PFSK-1 (cell line): ENCODE data around the gene ALOX12.
A peak's percentile ranks its signal among the peaks of the same experiment; 100 is the strongest.

Experiments
- FOXP2 ChIP-seq: optimal IDR thresholded peaks from 2 replicates; pipeline ENCODE3; 2011; ENCODE audit warnings: borderline replicate concordance, control low read depth, inconsistent platforms; ENCODE audit not compliant: insufficient read depth; ENCODE audit errors: extremely low read length, extremely low read depth
- POLR2AphosphoS5 ChIP-seq: IDR thresholded peaks from 2 replicates; pipeline ENCODE4 v1.6.1; 2012; ENCODE audit warnings: low read depth, mild to moderate bottlenecking, control low read depth, low read length, moderate library complexity
- SIN3A ChIP-seq: IDR thresholded peaks from 2 replicates; pipeline ENCODE4 v1.6.1; 2012; ENCODE audit warnings: mild to moderate bottlenecking, low read length, moderate library complexity, borderline replicate concordance; ENCODE audit not compliant: insufficient read depth
- TAF1 ChIP-seq: IDR thresholded peaks from 2 replicates; pipeline ENCODE4 v1.6.1; 2012; ENCODE audit warnings: low read length, control low read depth, borderline replicate concordance; ENCODE audit not compliant: insufficient read depth
- TF ChIP-seq, protein P1 (sequence below), 2 experiments: IDR thresholded peaks; 2 replicates each; pipeline versions ENCODE4 v1.6.1 to v1.8.0; 2011 to 2012; ENCODE audit warnings: low read depth in 2 of 2, low read length in 2 of 2, control low read depth in 1 of 2, inconsistent platforms in 1 of 2, mild to moderate bottlenecking in 1 of 2, moderate library complexity in 1 of 2; ENCODE audit not compliant: insufficient read depth in 1 of 2

Gene ALOX12

DNA sequence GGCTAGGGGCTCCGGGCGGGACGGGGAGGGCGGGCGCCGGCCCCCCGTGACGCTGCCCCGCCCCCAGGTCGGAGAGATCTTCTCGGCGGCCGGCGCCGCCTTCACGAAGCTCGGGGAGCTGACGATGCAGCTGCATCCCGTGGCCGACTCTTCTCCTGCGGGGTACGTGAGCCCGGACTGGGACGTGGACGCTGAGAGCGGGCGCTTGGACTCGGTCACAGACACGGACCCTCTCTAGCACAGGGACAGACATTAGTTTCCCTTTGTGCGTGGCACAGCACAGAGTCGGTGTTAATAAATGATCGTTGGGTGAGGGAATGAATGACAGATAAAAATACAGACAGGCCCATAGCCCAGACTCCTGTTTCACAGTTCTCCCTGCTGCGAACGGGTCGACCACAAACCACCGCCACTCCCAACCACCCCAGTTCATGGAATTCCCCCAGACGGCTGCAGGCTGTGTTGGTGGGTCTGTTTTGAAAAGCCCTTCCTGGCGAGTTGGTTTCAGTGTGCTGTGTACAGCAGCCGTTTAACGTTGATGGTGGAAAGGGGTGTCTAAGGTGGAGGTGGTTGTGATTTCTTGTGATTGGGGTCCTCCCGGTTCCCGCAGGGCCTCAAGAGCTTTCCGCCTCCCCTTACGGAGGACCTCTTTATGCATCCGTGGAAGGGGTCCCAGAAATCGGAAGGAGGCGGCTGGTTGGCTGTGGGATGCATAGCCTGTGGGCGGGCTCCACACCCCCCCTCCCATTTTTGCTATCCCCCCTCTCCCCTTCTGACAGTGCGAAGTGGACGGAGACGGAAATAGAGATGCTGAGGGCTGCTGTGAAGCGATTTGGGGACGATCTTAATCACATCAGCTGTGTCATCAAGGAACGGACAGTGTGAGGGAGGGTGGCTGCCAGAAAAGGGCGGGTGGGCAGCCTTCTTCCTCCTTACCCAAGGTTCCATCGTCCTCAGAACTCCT is 19.4 kb downstream of the ALOX12 start:
- TF ChIP-seq SIN3A (peak; percentile 30; the same call in 1 of the 2 replicates), POLR2AphosphoS5 (no peak; the same call in 1 of the 2 replicates), TAF1 (no peak)

DNA sequence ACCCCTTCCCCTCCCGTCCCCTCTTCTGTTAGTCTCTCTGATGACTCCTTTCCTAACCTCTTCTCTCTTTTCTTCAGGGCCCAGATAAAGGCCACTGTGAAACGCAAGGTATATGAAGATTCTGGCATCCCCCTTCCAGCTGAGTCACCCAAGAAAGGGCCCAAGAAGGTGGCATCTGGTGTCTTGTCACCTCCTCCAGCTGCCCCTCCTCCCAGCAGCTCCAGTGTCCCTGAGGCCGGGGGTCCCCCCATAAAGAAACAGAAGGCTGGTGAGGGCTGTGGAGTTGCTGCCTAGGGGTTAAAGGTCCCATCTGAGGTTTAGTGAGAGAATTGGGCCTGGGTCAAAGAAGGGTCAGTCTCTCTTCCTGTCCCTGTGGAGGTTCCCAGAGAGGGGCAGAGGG is 20.6 kb downstream of the ALOX12 start:
- TF ChIP-seq TAF1 (no peak), POLR2AphosphoS5 (no peak), FOXP2 (no peak), SIN3A (no peak)
- TF ChIP-seq, protein P1, sequence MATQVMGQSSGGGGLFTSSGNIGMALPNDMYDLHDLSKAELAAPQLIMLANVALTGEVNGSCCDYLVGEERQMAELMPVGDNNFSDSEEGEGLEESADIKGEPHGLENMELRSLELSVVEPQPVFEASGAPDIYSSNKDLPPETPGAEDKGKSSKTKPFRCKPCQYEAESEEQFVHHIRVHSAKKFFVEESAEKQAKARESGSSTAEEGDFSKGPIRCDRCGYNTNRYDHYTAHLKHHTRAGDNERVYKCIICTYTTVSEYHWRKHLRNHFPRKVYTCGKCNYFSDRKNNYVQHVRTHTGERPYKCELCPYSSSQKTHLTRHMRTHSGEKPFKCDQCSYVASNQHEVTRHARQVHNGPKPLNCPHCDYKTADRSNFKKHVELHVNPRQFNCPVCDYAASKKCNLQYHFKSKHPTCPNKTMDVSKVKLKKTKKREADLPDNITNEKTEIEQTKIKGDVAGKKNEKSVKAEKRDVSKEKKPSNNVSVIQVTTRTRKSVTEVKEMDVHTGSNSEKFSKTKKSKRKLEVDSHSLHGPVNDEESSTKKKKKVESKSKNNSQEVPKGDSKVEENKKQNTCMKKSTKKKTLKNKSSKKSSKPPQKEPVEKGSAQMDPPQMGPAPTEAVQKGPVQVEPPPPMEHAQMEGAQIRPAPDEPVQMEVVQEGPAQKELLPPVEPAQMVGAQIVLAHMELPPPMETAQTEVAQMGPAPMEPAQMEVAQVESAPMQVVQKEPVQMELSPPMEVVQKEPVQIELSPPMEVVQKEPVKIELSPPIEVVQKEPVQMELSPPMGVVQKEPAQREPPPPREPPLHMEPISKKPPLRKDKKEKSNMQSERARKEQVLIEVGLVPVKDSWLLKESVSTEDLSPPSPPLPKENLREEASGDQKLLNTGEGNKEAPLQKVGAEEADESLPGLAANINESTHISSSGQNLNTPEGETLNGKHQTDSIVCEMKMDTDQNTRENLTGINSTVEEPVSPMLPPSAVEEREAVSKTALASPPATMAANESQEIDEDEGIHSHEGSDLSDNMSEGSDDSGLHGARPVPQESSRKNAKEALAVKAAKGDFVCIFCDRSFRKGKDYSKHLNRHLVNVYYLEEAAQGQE (IDR thresholded peaks at IDR 0.05; ENCODE audit: insufficient read depth in 1 of 2, low read depth in 2 of 2, low read length in 2 of 2), result no peak

DNA sequence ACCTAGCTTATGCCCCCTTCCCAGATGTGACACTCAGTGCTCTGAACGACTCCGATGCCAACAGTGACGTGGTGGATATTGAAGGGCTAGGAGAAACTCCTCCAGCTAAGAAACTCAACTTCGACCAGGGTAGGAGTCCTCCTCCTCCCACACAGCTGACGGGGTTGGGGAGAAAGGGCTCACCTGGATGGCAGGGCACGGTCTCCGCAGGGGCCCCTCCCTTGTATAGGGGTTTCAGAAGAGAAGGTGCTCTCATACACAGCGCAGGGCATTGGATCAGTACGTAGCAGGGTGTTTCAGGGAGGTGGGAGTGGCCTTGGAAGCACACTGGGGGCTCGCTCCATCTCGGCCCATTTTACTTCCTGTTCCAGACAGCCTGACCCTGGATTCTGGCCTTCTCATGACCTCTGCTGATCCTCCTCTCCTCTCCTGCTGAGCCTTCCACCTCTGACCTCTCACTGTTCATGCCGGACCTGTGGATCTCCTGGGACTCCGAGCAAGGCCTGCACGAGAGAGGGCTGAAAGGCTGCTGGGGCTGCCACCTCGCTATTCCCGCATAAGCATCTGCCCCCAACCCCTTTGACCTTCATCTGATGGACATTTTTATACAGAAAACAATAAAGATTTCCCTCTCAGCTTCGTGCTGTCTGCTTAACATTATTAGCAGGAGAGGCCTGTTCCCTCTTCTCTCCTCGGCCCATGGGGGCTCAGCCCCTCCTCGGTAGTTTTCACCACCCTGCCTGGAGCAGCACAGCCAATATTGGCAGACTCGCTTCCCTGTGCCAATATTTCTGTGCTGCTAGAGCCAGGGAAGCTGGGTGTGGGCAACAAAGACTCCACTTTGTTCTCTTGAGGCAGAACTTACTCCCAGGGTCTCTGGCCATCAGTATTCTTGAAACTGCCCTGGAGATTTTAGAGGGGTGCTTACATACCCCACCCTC is 21.3 kb downstream of the ALOX12 start:
- TF ChIP-seq POLR2AphosphoS5, result no peak
- no peak for TF ChIP-seq TAF1
- TF ChIP-seq FOXP2, result no peak
- TF ChIP-seq, protein P1 (IDR thresholded peaks at IDR 0.05; ENCODE audit: insufficient read depth in 1 of 2, low read depth in 2 of 2, low read length in 2 of 2), result no peak
- TF ChIP-seq SIN3A, result no peak

- TF ChIP-seq TAF1 (no peak), SIN3A (no peak), FOXP2 (no peak), POLR2AphosphoS5 (no peak)
- TF ChIP-seq, protein P1 (IDR thresholded peaks at IDR 0.05; ENCODE audit: insufficient read depth in 1 of 2, low read depth in 2 of 2, low read length in 2 of 2), result no peak
These were observed 22.0 kb downstream of the ALOX12 start for GRCh38 chr17:7017827-7018200.

DNA sequence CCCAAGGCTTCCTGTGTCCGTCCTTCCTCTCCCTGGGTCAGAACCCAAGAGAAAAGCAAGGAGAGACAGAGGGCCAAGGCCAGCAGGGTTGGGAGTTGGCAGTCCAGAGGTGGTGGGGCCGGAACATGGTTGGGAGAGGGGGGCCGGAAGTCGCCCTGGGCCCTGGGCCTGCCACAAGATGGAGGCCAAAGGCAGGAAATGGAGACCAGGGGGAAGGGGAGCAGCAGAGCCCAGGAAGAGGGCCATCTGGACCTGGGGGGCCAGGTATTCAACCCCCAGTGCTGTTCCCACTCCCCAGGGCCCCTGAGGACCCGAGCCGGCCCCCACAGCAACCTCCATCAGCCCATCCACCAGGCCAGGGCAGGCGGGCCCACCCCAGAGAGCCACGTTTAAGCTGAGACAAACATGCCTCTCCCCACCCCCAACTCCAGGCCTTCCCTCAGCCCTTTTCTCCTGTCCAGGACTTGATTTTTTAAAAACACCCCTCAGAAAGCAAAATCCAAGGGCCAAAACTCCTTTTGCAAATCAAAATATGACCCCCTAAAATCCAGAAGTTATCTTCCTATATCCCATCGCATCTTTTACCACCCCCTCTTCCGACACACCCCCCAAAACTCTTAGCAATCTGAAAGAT is 22.6 kb downstream of the ALOX12 start:
- TF ChIP-seq SIN3A, result no peak
- no peak for TF ChIP-seq FOXP2
- no peak for TF ChIP-seq POLR2AphosphoS5
- TF ChIP-seq, protein P1 (IDR thresholded peaks at IDR 0.05; ENCODE audit: insufficient read depth in 1 of 2, low read depth in 2 of 2, low read length in 2 of 2), result no peak
- no peak for TF ChIP-seq TAF1
